WERI-Rb-1 (cell line): Measurements from ENCODE around the gene TYW1B.
"Not testable (repeated sequence)": the region's sequence is repeated elsewhere in the genome, so short reads cannot be mapped to it uniquely, and the experiment has no call there.

ENCODE experiments used
- DNase-seq: peaks from one replicate; pipeline ENCODE4 v3.0.0-alpha.2; 2020
- H3K27ac ChIP-seq: fragments of 250-450 bp; sonication (Bioruptor Pico); 2 replicates; pipeline ENCODE4 v1.5.1; 2020; ENCODE audit warnings: mild to moderate bottlenecking, moderate library complexity
- H3K27me3 ChIP-seq: fragments of 250-450 bp; sonication (Bioruptor Pico); 2 replicates; pipeline ENCODE4 v1.5.1; 2021; ENCODE audit warnings: mild to moderate bottlenecking, low read depth, moderate library complexity; ENCODE audit not compliant: insufficient read depth, severe bottlenecking
- H3K36me3 ChIP-seq: fragments of 250-450 bp; sonication (Bioruptor Pico); 2 replicates; pipeline ENCODE4 v1.5.1; 2020; ENCODE audit warnings: mild to moderate bottlenecking, moderate library complexity
- H3K4me3 ChIP-seq: 2 replicates; pipeline ENCODE4 v1.5.1; 2011; ENCODE audit warnings: low read depth, mild to moderate bottlenecking, control low read depth, low read length
- H3K9me3 ChIP-seq: fragments of 250-450 bp; sonication (Bioruptor Pico); 2 replicates; pipeline ENCODE4 v1.5.1; 2021; ENCODE audit warnings: mild to moderate bottlenecking, moderate library complexity; ENCODE audit not compliant: severe bottlenecking
- TF ChIP-seq, protein P1 (sequence below): IDR thresholded peaks from 2 replicates; pipeline ENCODE4 v1.5.1; 2011; ENCODE audit warnings: low read depth, mild to moderate bottlenecking, control low read depth, inconsistent platforms, low read length

The TYW1B gene

GRCh38 chr7:72625721-72626423 lies 202.1 kb downstream of the TYW1B start:
- DNase-seq, H3K4me3 ChIP-seq, H3K9me3 ChIP-seq, H3K27me3 ChIP-seq, H3K27ac ChIP-seq, H3K36me3 ChIP-seq: not testable (repeated sequence)

DNA sequence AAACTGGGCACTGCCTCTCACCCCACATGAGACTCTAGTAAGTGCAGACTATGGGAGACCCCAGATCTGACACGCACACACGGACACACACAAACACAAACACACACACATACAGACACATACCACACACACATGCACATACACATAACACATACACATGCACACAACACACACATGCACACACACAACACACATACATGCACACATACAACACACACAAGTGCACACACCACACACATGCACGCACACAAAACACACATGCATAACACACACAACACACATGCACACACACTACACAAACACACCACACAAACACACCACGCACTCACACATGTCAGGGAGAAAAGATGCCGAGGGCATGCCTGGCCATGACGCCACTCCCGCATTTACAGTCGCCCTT lies 205.5 kb downstream of the TYW1B start:
- Histone ChIP-seq H3K27ac (no peak overlapping the region), H3K36me3 (no peaks in the 10 kb centered on the region), H3K27me3 (no peaks in the 10 kb centered on the region), H3K4me3 (no peak overlapping the region), H3K9me3 (no peaks in the 10 kb centered on the region)
- TF ChIP-seq, protein P1, sequence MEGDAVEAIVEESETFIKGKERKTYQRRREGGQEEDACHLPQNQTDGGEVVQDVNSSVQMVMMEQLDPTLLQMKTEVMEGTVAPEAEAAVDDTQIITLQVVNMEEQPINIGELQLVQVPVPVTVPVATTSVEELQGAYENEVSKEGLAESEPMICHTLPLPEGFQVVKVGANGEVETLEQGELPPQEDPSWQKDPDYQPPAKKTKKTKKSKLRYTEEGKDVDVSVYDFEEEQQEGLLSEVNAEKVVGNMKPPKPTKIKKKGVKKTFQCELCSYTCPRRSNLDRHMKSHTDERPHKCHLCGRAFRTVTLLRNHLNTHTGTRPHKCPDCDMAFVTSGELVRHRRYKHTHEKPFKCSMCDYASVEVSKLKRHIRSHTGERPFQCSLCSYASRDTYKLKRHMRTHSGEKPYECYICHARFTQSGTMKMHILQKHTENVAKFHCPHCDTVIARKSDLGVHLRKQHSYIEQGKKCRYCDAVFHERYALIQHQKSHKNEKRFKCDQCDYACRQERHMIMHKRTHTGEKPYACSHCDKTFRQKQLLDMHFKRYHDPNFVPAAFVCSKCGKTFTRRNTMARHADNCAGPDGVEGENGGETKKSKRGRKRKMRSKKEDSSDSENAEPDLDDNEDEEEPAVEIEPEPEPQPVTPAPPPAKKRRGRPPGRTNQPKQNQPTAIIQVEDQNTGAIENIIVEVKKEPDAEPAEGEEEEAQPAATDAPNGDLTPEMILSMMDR = no peak
- DNase-seq = no peak

- not testable (repeated sequence) for H3K4me3 ChIP-seq, DNase-seq, H3K27me3 ChIP-seq, H3K9me3 ChIP-seq, H3K27ac ChIP-seq, H3K36me3 ChIP-seq
Observed at GRCh38 chr7:72621761-72622187, 206.2 kb downstream of the TYW1B start.

DNA sequence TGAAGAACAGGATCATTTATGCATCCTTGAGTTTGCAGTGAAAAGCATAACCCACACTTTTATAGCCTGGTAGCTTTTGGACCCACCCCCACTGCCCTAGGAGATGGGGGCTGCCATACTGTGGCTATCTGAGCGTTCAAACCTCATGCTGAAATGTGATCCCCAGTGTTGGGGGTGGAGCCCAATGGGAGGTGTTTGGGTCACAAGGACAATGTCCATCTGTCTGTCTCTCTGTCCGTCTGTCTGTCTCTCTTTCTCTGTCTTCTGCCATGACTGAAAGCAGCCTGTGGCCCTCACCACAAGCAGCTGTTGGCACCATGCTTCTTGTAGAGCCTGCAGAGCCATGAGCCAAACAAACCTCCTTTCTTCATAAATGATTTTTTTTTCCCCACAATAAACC lies 207.1 kb downstream of the TYW1B start:
- H3K27ac ChIP-seq, DNase-seq, H3K36me3 ChIP-seq, H3K27me3 ChIP-seq, H3K9me3 ChIP-seq, H3K4me3 ChIP-seq: not testable (repeated sequence)

DNA sequence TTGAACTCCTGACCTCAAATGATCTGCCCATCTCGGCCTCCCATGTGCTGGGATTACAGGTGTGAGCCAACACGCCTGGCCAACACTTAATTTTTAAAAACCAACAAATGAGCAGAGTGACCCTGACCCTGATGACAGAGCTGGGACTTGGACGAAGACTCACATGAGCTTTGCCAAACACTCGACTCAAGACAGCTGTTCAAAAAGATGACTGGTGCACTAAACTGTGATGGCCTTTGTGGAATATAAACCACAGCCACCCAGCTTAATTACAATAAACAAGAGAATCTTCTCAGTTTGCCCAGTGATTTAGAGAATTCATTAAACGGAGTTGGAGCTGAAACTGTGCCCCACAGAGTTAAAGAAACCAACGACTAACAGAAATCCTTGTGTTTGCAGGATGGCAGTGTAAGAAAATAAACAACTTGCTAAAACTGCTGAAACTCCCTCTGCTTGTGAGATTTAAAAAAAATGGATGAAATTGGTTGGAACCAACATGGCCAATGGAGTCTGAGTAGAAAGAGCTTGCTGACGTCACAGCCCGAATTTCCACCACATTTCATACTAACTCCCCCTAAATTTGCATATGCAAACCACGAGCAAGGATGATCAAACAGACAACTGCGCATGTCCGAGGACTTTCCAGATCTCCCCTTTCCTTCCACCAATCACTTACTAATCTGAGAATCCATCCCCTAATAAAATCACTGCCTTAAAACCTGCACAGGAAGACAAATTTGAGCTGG lies 209.4 kb downstream of the TYW1B start:
- not testable (repeated sequence) for H3K36me3 ChIP-seq, H3K4me3 ChIP-seq, H3K27me3 ChIP-seq, H3K27ac ChIP-seq, H3K9me3 ChIP-seq, DNase-seq

DNA sequence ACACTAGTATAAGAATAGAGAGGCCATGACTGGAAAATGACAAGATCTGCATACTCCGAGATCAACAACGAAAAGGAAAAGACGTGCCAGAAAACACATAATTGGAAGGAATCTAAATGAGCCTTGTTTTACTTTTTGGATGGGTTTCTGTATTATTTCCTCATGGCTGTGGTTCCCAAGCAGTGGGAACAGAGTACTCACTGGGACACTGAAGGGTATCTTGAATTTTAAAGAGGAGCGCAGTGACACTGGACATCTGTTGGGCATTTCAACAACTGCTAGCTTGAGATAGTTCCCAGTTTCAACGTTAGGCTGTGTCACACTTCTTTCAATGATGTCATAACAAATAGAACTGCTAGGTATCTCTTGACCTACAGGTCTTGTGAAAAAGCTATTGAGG lies 218.2 kb downstream of the TYW1B start:
- H3K27me3 ChIP-seq, H3K4me3 ChIP-seq, H3K36me3 ChIP-seq, H3K9me3 ChIP-seq, H3K27ac ChIP-seq, DNase-seq: not testable (repeated sequence)

- not testable (repeated sequence) for H3K9me3 ChIP-seq, H3K4me3 ChIP-seq, DNase-seq, H3K36me3 ChIP-seq, H3K27ac ChIP-seq, H3K27me3 ChIP-seq
Observed at GRCh38 chr7:72607988-72608387, 220.0 kb downstream of the TYW1B start.

DNA sequence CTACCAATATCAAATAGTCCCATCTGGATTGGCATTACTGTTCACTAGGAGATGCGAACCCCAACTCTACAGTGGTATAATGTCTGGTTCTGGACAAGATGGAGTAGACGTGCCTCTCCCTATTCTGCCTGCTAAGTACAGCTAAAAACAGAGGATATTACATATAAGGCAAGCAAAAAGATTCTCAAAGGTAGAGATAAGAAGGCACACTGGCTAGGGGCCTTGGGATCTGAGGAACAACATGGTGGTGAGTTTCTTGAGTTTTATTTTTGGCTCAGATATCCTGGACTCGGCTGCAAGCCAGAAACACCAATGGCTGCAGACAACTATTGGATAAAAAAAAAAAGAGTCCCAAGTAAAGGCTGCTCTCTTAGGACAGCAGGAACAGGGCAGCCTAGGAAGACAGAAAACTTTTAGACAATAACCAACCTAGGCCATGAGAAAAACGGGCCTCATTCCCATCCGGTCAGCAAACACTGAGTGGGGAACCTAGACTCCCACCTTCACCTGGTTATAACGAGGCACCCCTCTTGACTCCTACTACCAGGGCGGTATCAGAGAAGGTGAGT lies 222.1 kb downstream of the TYW1B start:
- H3K9me3 ChIP-seq, H3K36me3 ChIP-seq, H3K27me3 ChIP-seq, H3K27ac ChIP-seq, H3K4me3 ChIP-seq, DNase-seq: not testable (repeated sequence)

- DNase-seq, H3K27ac ChIP-seq, H3K4me3 ChIP-seq, H3K27me3 ChIP-seq, H3K36me3 ChIP-seq, H3K9me3 ChIP-seq: not testable (repeated sequence)
Observed at GRCh38 chr7:72604771-72605611, 223.0 kb downstream of the TYW1B start.

- H3K27ac ChIP-seq, DNase-seq, H3K9me3 ChIP-seq, H3K4me3 ChIP-seq, H3K27me3 ChIP-seq, H3K36me3 ChIP-seq: not testable (repeated sequence)
Observed at GRCh38 chr7:72603476-72603875, 224.5 kb downstream of the TYW1B start.
